Liver (tissue), 3 donors: ENCODE measurements around the gene SPA17.

ENCODE experiments used
- EGR1 ChIP-seq, 2 donors: IDR thresholded peaks; 2 replicates each; pipeline ENCODE4 v1.6.1; 2016 to 2018; ENCODE audit warnings: antibody characterized with exemption in 2 of 2, low read depth in 2 of 2
- FOXA1 ChIP-seq: IDR thresholded peaks from 2 replicates; pipeline ENCODE4 v1.6.1; 2016; ENCODE audit warnings: antibody characterized with exemption
- GABPA ChIP-seq, 2 donors: IDR thresholded peaks in 1 of 2; conservative IDR thresholded peaks in 1 of 2; 2 replicates each; pipeline ENCODE4 v1.6.1; 2016; ENCODE audit warnings: antibody characterized with exemption in 2 of 2, mild to moderate bottlenecking in 1 of 2, moderate library complexity in 1 of 2
- HNF4A ChIP-seq, 2 donors: conservative IDR thresholded peaks; 2 replicates each; pipeline ENCODE4 v1.6.1; 2016; ENCODE audit warnings: antibody characterized with exemption in 2 of 2, mild to moderate bottlenecking in 2 of 2
- HNF4G ChIP-seq: IDR thresholded peaks from 2 replicates; pipeline ENCODE4 v1.6.1; 2016; ENCODE audit warnings: antibody characterized with exemption
- JUND ChIP-seq, 2 donors: IDR thresholded peaks; 2 replicates each; pipeline ENCODE4 v1.6.1; 2016; ENCODE audit warnings: antibody characterized with exemption in 2 of 2
- RAD21 ChIP-seq, 2 donors: IDR thresholded peaks; 2 replicates each; pipeline ENCODE4 v1.6.1; 2016; ENCODE audit warnings: antibody characterized with exemption in 2 of 2, mild to moderate bottlenecking in 2 of 2
- RXRA ChIP-seq, 2 donors: IDR thresholded peaks; 2 replicates each; pipeline ENCODE4 v1.6.1; 2017 to 2018; ENCODE audit warnings: antibody characterized with exemption in 2 of 2, mild to moderate bottlenecking in 1 of 2
- TAF1 ChIP-seq: conservative IDR thresholded peaks from 2 replicates; pipeline ENCODE4 v1.6.1; 2016; ENCODE audit warnings: antibody characterized with exemption, mild to moderate bottlenecking
- YY1 ChIP-seq: IDR thresholded peaks from 2 replicates; pipeline ENCODE4 v1.6.1; 2016; ENCODE audit warnings: antibody characterized with exemption, mild to moderate bottlenecking
- TF ChIP-seq, protein P1 (sequence below): fragments of 150-350 bp; IDR thresholded peaks from 2 replicates; pipeline ENCODE4 v1.5.1; 2017; ENCODE audit warnings: improper control_type of control experiment, low read depth, low read length; ENCODE audit not compliant: missing input control
- TF ChIP-seq, protein P2 (sequence below): IDR thresholded peaks from 2 replicates; pipeline ENCODE4 v1.6.1; 2016; ENCODE audit warnings: antibody characterized with exemption
- TF ChIP-seq, protein P3 (sequence below): IDR thresholded peaks from 2 replicates; pipeline ENCODE4 v1.6.1; 2016; ENCODE audit warnings: antibody characterized with exemption, mild to moderate bottlenecking
- TF ChIP-seq, protein P4 (sequence below): IDR thresholded peaks from 2 replicates; pipeline ENCODE4 v1.6.1; 2016; ENCODE audit warnings: antibody characterized with exemption
- donor health status: healthy.
- donor health status: healthy.

DNA sequence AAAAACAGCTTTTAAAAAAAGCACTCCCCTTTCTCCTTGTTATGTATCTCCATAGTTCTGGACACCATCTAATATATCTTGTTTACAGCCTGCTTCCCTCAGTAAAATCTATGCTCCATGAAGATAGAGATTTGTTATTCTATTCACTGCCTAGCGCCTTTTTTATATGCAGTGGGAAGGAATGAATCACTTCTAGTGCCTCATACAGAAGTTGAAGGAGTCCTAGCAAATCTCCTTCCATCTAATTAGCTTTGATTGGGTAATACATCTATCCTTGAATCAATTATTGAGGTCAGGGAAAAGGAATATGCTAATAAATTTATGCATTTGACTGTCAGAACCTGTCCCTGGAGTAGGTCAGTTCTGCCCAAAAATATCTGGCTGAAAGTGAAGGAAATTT lies 25.8 kb downstream of the SPA17 start:
- TF ChIP-seq, protein P1, sequence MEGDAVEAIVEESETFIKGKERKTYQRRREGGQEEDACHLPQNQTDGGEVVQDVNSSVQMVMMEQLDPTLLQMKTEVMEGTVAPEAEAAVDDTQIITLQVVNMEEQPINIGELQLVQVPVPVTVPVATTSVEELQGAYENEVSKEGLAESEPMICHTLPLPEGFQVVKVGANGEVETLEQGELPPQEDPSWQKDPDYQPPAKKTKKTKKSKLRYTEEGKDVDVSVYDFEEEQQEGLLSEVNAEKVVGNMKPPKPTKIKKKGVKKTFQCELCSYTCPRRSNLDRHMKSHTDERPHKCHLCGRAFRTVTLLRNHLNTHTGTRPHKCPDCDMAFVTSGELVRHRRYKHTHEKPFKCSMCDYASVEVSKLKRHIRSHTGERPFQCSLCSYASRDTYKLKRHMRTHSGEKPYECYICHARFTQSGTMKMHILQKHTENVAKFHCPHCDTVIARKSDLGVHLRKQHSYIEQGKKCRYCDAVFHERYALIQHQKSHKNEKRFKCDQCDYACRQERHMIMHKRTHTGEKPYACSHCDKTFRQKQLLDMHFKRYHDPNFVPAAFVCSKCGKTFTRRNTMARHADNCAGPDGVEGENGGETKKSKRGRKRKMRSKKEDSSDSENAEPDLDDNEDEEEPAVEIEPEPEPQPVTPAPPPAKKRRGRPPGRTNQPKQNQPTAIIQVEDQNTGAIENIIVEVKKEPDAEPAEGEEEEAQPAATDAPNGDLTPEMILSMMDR = no peak
- TF ChIP-seq RAD21 (IDR thresholded peaks at IDR 0.05) (no peak), YY1 (no peak), RXRA (IDR thresholded peaks at IDR 0.05) (no peak), JUND (IDR thresholded peaks at IDR 0.05) (no peak), GABPA (IDR thresholded peaks at IDR 0.05 in 1 of 2, conservative IDR thresholded peaks at IDR 0.05 in 1 of 2) (no peak), TAF1 (no peak), HNF4G (no peak), EGR1 (IDR thresholded peaks at IDR 0.05; ENCODE audit: low read depth in 2 of 2) (no peak), HNF4A (conservative IDR thresholded peaks at IDR 0.05) (no peak), FOXA1 (no peak)
- TF ChIP-seq, protein P2, sequence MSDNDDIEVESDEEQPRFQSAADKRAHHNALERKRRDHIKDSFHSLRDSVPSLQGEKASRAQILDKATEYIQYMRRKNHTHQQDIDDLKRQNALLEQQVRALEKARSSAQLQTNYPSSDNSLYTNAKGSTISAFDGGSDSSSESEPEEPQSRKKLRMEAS = no peak
- TF ChIP-seq, protein P3, sequence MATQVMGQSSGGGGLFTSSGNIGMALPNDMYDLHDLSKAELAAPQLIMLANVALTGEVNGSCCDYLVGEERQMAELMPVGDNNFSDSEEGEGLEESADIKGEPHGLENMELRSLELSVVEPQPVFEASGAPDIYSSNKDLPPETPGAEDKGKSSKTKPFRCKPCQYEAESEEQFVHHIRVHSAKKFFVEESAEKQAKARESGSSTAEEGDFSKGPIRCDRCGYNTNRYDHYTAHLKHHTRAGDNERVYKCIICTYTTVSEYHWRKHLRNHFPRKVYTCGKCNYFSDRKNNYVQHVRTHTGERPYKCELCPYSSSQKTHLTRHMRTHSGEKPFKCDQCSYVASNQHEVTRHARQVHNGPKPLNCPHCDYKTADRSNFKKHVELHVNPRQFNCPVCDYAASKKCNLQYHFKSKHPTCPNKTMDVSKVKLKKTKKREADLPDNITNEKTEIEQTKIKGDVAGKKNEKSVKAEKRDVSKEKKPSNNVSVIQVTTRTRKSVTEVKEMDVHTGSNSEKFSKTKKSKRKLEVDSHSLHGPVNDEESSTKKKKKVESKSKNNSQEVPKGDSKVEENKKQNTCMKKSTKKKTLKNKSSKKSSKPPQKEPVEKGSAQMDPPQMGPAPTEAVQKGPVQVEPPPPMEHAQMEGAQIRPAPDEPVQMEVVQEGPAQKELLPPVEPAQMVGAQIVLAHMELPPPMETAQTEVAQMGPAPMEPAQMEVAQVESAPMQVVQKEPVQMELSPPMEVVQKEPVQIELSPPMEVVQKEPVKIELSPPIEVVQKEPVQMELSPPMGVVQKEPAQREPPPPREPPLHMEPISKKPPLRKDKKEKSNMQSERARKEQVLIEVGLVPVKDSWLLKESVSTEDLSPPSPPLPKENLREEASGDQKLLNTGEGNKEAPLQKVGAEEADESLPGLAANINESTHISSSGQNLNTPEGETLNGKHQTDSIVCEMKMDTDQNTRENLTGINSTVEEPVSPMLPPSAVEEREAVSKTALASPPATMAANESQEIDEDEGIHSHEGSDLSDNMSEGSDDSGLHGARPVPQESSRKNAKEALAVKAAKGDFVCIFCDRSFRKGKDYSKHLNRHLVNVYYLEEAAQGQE = no peak
- TF ChIP-seq, protein P4, sequence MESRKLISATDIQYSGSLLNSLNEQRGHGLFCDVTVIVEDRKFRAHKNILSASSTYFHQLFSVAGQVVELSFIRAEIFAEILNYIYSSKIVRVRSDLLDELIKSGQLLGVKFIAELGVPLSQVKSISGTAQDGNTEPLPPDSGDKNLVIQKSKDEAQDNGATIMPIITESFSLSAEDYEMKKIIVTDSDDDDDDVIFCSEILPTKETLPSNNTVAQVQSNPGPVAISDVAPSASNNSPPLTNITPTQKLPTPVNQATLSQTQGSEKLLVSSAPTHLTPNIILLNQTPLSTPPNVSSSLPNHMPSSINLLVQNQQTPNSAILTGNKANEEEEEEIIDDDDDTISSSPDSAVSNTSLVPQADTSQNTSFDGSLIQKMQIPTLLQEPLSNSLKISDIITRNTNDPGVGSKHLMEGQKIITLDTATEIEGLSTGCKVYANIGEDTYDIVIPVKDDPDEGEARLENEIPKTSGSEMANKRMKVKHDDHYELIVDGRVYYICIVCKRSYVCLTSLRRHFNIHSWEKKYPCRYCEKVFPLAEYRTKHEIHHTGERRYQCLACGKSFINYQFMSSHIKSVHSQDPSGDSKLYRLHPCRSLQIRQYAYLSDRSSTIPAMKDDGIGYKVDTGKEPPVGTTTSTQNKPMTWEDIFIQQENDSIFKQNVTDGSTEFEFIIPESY = no peak
